ENCODE data around the gene CCDC92. TPM values are rescaled to one million over a fixed set of nuclear protein-coding genes. Genes with fewer than 3 reads are reported as not detected.

CCDC92 gene
- total and polyA plus RNA-seq, 9 donors: 13.9 to 51.0 (median 34.6) TPM

GRCh38 chr12:123890536-123890902, 82.1 kb downstream of the CCDC92 start:
- TF ChIP-seq EP300 (IDR thresholded peaks at IDR 0.05) (no peak), POLR2A (IDR thresholded peaks at IDR 0.05) (no peak), CTCF (IDR thresholded peaks at IDR 0.05) (no peak)
- Histone ChIP-seq H3K27ac (no peak overlapping the region), H3K36me3 (no peaks in the 10 kb centered on the region), H3K4me1 (ENCODE audit: insufficient read depth) (no peaks in the 10 kb centered on the region), H3K4me3 (no peak overlapping the region), H3K9me3 (no peaks in the 10 kb centered on the region), H3K27me3 (no peaks in the 10 kb centered on the region)
- 55 to 59% (median 59%) methylated on average over 10 of the region's 10 CpGs for WGBS, 3 donors
- intact Hi-C loops (cut with DNase I): no loop called here
- no peak for DNase-seq

- DNase-seq: no peak
- intact Hi-C loops (cut with DNase I): loop anchor here in 1 of 4 donors (10.0 kb wide), 1 partner anchor 335 kb away; no protein-coding TSS in a partner anchor
- Histone ChIP-seq H3K27ac (no peak overlapping the region), H3K4me1 (ENCODE audit: insufficient read depth) (no peaks in the 10 kb centered on the region), H3K27me3 (no peaks in the 10 kb centered on the region), H3K9me3 (no peaks in the 10 kb centered on the region), H3K4me3 (no peak overlapping the region), H3K36me3 (no peaks in the 10 kb centered on the region)
- 86 to 89% (median 88%) methylated on average over 12 of the region's 12 CpGs for WGBS, 3 donors
- TF ChIP-seq CTCF (IDR thresholded peaks at IDR 0.05): no peak
- TF ChIP-seq EP300 (IDR thresholded peaks at IDR 0.05): no peak
- TF ChIP-seq POLR2A (IDR thresholded peaks at IDR 0.05): no peak
Measured at GRCh38 chr12:123889848-123890535, 82.6 kb downstream of the CCDC92 start.

- 58 to 75% (median 65%) methylated on average over 12 of the region's 12 CpGs for WGBS, 3 donors
- intact Hi-C loops (cut with DNase I): loop anchor here in 1 of 4 donors (10.0 kb wide), 1 partner anchor 334 kb away; no protein-coding TSS in a partner anchor
- Histone ChIP-seq H3K36me3 (no peaks in the 10 kb centered on the region), H3K4me3 (no peak overlapping the region), H3K27me3 (no peaks in the 10 kb centered on the region), H3K4me1 (ENCODE audit: insufficient read depth) (no peaks in the 10 kb centered on the region), H3K9me3 (no peaks in the 10 kb centered on the region), H3K27ac (no peak overlapping the region)
- no peak for DNase-seq
- TF ChIP-seq POLR2A (IDR thresholded peaks at IDR 0.05): no peak
- TF ChIP-seq CTCF (IDR thresholded peaks at IDR 0.05): no peak
- TF ChIP-seq EP300 (IDR thresholded peaks at IDR 0.05): no peak
Measured at GRCh38 chr12:123888989-123889388, 83.6 kb downstream of the CCDC92 start.

GRCh38 chr12:123886931-123887582, 85.6 kb downstream of the CCDC92 start:
- Histone ChIP-seq H3K27me3 (no peaks in the 10 kb centered on the region), H3K36me3 (no peaks in the 10 kb centered on the region), H3K9me3 (no peaks in the 10 kb centered on the region), H3K4me3 (no peak overlapping the region), H3K27ac (no peak overlapping the region), H3K4me1 (ENCODE audit: insufficient read depth) (no peaks in the 10 kb centered on the region)
- intact Hi-C loops (cut with DNase I): loop anchor here in 1 of 4 donors (10.0 kb wide), 1 partner anchor 332 kb away; no protein-coding TSS in a partner anchor
- TF ChIP-seq CTCF (IDR thresholded peaks at IDR 0.05): no peak
- TF ChIP-seq EP300 (IDR thresholded peaks at IDR 0.05): no peak
- TF ChIP-seq POLR2A (IDR thresholded peaks at IDR 0.05): no peak
- DNase-seq: no peak
- WGBS, 3 donors: 49 to 58% (median 56%) methylated on average over 22 of the region's 22 CpGs
